ENCODE measurements around the gene SIMC1. TPM values are rescaled to one million over a fixed set of nuclear protein-coding genes. Genes with fewer than 3 reads are reported as not detected.
A peak's percentile ranks its signal among the peaks of the same experiment; 100 is the strongest.

Gene SIMC1
- total RNA-seq, 1 experiment from 2014 or later = 17.7 TPM

DNA sequence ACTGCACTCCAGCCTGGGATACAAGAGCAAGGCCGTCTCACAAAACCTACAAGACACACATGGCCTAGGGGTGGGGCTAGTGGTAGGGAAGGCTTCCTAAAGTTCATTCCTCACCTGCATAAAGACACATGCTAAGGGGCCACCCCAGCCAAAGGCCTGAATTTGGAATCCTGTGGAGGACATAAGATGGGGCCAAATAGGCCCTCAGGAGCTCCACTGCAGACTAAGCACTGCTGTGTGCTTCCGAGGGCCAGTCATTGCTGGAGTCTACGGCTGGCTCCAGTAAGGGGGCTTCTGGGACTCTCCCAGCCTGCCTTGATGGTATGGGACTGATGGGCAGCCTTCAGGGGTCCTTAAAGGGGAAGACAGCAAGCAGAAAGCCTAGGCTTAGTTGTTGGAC lies 144.5 kb downstream of the SIMC1 start:
- Mint-ChIP-seq H3K36me3 (ENCODE audit: insufficient read depth in 1 of 3, low read depth in 3 of 3) (peaks cover 32 to 78% (median 43%) of the 10 kb centered on the region in 3 experiments), H3K27ac (0 out of 7 replicates have a peak overlapping the region, but pooled peaks of 1 of the 3 experiments have one; percentile 15), H3K27me3 (ENCODE audit: low read depth) (no peaks in the 10 kb centered on the region), H3K9me3 (no peaks in the 10 kb centered on the region), H3K4me1 (peaks cover 9 to 10% of the 10 kb centered on the region in 2 experiments), H3K4me3 (no peak overlapping the region)
- Histone ChIP-seq H2BK120ac (ENCODE audit: low read depth, low read length, poor library complexity, severe bottlenecking) (no peak overlapping the region), H3K23ac (ENCODE audit: insufficient read length, low read depth, low read length) (no peak overlapping the region), H3K9ac (ENCODE audit: extremely low read depth, insufficient read length, low read length) (no peak overlapping the region), H3K79me2 (ENCODE audit: insufficient read depth, low read length) (peaks cover 8% of the 10 kb centered on the region; the same call in 1 of the 2 replicates), H2BK12ac (ENCODE audit: insufficient read length, low read depth, low read length) (no peak overlapping the region), H3K4ac (ENCODE audit: low read depth, low read length) (no peak overlapping the region), H4K91ac (ENCODE audit: insufficient read length, low read depth, low read length) (no peak overlapping the region), H3K56ac (ENCODE audit: insufficient read length, low read depth, low read length) (no peak overlapping the region), H3K23me2 (ENCODE audit: insufficient read length, low read depth, low read length, poor library complexity, severe bottlenecking) (no peaks in the 10 kb centered on the region), H2BK15ac (ENCODE audit: low read depth, low read length) (no peak overlapping the region), H3K79me1 (ENCODE audit: insufficient read depth, low read depth, low read length, poor library complexity, severe bottlenecking) (no peaks in the 10 kb centered on the region), H4K5ac (ENCODE audit: insufficient read length, low read depth, low read length) (no peak overlapping the region), H3K9me3 (ENCODE audit: control insufficient read depth, low read depth, low read length) (no peaks in the 10 kb centered on the region), H2AFZ (ENCODE audit: low read length) (no peak overlapping the region), H3K4me2 (ENCODE audit: insufficient read depth, insufficient read length, low read length) (no peak overlapping the region), H4K8ac (replicated peaks; ENCODE audit: insufficient read length, low read depth, low read length) (no peak overlapping the region), H3K18ac (ENCODE audit: insufficient read length, low read depth, low read length) (no peak overlapping the region), H3K14ac (ENCODE audit: insufficient read depth, low read length) (no peak overlapping the region), H2BK5ac (ENCODE audit: insufficient read length, low read length) (no peak overlapping the region), H3K4me1 (ENCODE audit: insufficient read depth, low read length) (no peaks in the 10 kb centered on the region), H2AK5ac (ENCODE audit: insufficient read length, low read length) (no peak overlapping the region), H3K27me3 (ENCODE audit: insufficient read depth, low read length) (no peaks in the 10 kb centered on the region), H3T11ph (ENCODE audit: low read length) (no peak overlapping the region), H2BK20ac (ENCODE audit: low read depth, low read length, poor library complexity, severe bottlenecking) (no peak overlapping the region), H3K27ac (ENCODE audit: insufficient read length, low read depth, low read length) (no peak overlapping the region), H4K20me1 (ENCODE audit: control insufficient read depth, insufficient read depth, insufficient read length) (no peaks in the 10 kb centered on the region)
- no CpG with 5 or more reads among the region's 3 CpGs for WGBS (ENCODE audit: extremely low coverage, insufficient read length, low lambda C conversion rate)
- no peak for TF ChIP-seq CTCF (conservative IDR thresholded peaks at IDR 0.05)
- DNase-seq = no peak
